ENCODE data around the gene MT1H.

GRCh38 chr16:56625943-56626654 is 43.5 kb upstream of the MT1H start:
- TF ChIP-seq, protein P1, sequence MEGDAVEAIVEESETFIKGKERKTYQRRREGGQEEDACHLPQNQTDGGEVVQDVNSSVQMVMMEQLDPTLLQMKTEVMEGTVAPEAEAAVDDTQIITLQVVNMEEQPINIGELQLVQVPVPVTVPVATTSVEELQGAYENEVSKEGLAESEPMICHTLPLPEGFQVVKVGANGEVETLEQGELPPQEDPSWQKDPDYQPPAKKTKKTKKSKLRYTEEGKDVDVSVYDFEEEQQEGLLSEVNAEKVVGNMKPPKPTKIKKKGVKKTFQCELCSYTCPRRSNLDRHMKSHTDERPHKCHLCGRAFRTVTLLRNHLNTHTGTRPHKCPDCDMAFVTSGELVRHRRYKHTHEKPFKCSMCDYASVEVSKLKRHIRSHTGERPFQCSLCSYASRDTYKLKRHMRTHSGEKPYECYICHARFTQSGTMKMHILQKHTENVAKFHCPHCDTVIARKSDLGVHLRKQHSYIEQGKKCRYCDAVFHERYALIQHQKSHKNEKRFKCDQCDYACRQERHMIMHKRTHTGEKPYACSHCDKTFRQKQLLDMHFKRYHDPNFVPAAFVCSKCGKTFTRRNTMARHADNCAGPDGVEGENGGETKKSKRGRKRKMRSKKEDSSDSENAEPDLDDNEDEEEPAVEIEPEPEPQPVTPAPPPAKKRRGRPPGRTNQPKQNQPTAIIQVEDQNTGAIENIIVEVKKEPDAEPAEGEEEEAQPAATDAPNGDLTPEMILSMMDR (IDR thresholded peaks at IDR 0.05): no peak
- no peak for TF ChIP-seq POLR2A (IDR thresholded peaks at IDR 0.05)
- TF ChIP-seq EP300 (IDR thresholded peaks at IDR 0.05): no peak
